Measurements from ENCODE around the gene MTMR2.

- TF ChIP-seq RFX5 (IDR thresholded peaks at IDR 0.05) = no peak
- no peak for TF ChIP-seq HOXA7 (CRISPR knock-in tag; IDR thresholded peaks at IDR 0.05)
- TF ChIP-seq EP300 (IDR thresholded peaks at IDR 0.05) = no peak
- peak; percentile 76 for TF ChIP-seq CTCF (IDR thresholded peaks at IDR 0.05)
- TF ChIP-seq SMC3 (IDR thresholded peaks at IDR 0.05) = peak; percentile 66
- TF ChIP-seq MAX (IDR thresholded peaks at IDR 0.05) = no peak
- no peak for TF ChIP-seq REST (IDR thresholded peaks at IDR 0.05)
- no peak for TF ChIP-seq RCOR1 (IDR thresholded peaks at IDR 0.05; ENCODE audit: low read depth, low read length)
- TF ChIP-seq BHLHE40 (IDR thresholded peaks at IDR 0.05; ENCODE audit: low read depth, low read length) = no peak
- peak; percentile 79 to 85 for TF ChIP-seq RAD21 (conservative IDR thresholded peaks at IDR 0.05 in 1 of 2, IDR thresholded peaks at IDR 0.05 in 1 of 2)
- no peak for TF ChIP-seq CEBPB (IDR thresholded peaks at IDR 0.05)
- no peak for TF ChIP-seq CBX8 (IDR thresholded peaks at IDR 0.05)
- no peak for TF ChIP-seq POLR2A (IDR thresholded peaks at IDR 0.05; ENCODE audit: low read length)
- no peak for TF ChIP-seq EHMT2 (IDR thresholded peaks at IDR 0.05; ENCODE audit: low read depth)
Measured at GRCh38 chr11:95835768-95836488, 88.0 kb downstream of the MTMR2 start.
